WTC11 (cell line): Measurements from ENCODE around the gene FAM53A.

Experiments
- CREM ChIP-seq: sonication (generic); formaldehyde crosslinking; IDR thresholded peaks from 2 replicates; pipeline ENCODE4 v1.8.1; 2022; ENCODE audit warnings: mild to moderate bottlenecking, missing genetic modification reagents, moderate library complexity
- CTCF ChIP-seq: fragments of 200-600 bp; IDR thresholded peaks from 2 replicates; pipeline ENCODE4 v1.8.0; 2022; ENCODE audit warnings: antibody characterized with exemption

- no peak for TF ChIP-seq CREM (CRISPR knock-in tag)
- TF ChIP-seq CTCF: no peak
Observed at GRCh38 chr4:1618438-1618837, 65.7 kb downstream of the FAM53A start.
